HG03159 (cell line): ENCODE results near the gene TAF11L5.
"Not testable (repeated sequence)": the region's sequence is repeated elsewhere in the genome, so short reads cannot be mapped to it uniquely, and the experiment has no call there.

Experiments used
- ATAC-seq: cut with Tn5 transposase; IDR thresholded peaks from one replicate; pipeline ENCODE4 v1.9.1; 2021; ENCODE audit warnings: mild to moderate bottlenecking, moderate library complexity; ENCODE audit not compliant: unreplicated experiment

The TAF11L5 gene

GRCh38 chr5:17524935-17525334, at the start of gene TAF11L5:
Gene TAF11L5, plus strand, starts transcription at chr5:17525235.
- ATAC-seq: not testable (repeated sequence)

GRCh38 chr5:17477043-17477442, 48.0 kb upstream of the TAF11L5 start:
- no peak for ATAC-seq

- ATAC-seq: no peak
These were observed 47.3 kb upstream of the TAF11L5 start for GRCh38 chr5:17477573-17478265.

- ATAC-seq: no peak
These were observed 43.7 kb upstream of the TAF11L5 start for GRCh38 chr5:17481378-17481777.

DNA sequence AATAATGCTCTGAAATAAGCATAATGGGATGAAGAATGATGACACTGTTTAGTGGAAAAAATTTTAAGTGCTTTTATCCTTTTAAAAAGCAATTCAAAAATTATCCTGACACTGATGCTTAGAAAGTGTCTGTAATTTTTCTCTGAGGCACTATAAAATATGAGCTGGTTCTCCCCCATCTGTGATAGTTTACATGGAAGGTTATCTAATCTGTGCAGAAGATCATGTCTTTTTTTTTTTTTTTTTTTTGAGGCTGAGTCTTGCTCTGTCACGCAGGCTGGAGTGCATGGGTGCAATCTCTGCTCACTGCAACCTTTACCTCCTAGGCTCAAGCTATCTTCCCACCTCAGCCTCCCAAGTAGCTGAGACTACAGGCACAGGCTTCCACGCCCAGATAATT, 42.2 kb upstream of the TAF11L5 start:
- ATAC-seq: no peak

DNA sequence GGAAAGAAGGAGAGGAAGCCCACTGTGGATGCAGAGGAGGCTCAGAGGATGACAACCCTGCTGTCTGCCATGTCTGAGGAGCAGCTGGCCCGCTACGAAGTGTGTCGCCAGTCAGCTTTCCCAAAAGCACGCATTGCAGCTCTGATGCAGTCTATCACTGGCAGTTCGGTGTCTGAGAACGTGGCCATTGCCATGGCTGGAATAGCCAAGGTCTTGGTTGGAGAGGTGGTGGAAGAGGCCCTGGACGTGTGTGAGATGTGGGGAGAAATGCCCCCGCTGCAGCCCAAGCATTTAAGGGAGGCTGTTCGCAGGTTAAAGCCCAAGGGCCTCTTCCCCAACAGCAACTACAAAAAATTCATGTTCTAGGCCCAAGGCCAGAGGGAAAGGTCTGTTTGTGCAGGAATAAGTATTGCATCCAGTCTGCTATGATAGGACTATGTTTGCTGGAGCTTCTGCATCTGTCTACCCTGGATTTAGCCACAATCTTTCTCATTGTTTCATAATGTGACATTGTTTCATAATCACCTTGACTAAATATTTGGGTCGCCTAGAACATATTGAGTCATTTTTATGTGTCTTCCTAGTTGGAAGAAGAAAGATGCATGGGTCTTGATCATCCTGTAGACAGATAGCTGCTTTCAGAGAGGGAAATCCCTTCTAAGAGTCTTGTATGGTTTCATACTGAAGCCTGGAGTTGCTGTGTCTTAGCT, 38.4 kb upstream of the TAF11L5 start:
- ATAC-seq: not testable (repeated sequence)

GRCh38 chr5:17487174-17487512, 37.9 kb upstream of the TAF11L5 start:
- no peak for ATAC-seq

GRCh38 chr5:17491257-17491656, 33.8 kb upstream of the TAF11L5 start:
- ATAC-seq: not testable (repeated sequence)

- no peak for ATAC-seq
These were observed 32.3 kb upstream of the TAF11L5 start for GRCh38 chr5:17492770-17493169.

DNA sequence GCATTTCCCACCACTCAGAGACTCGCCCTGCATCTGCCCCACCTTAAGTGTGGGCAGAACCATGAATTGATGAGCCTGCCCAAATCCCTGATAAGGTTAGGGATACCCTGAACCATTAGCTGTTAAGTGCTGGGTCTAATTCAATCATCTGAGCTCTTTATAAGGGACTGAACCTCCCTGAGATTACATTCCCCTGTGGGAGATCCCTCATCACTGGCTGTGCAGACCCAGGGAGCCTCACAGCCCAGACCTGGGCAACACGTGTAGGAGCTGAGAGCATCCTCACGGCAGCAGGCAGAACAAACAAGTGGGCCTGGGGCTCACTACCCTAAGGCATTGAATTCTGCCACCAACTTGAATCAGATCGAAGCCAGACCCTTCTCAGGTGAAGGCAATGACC, 27.6 kb upstream of the TAF11L5 start:
- no peak for ATAC-seq

GRCh38 chr5:17497931-17498330, 27.1 kb upstream of the TAF11L5 start, which contains the start of gene TAF11L2:
Gene TAF11L2, plus strand, starts transcription at chr5:17498231.
- ATAC-seq: not testable (repeated sequence)

GRCh38 chr5:17511775-17512325, 13.2 kb upstream of the TAF11L5 start:
- no peak for ATAC-seq

- not testable (repeated sequence) for ATAC-seq
These were observed 7.5 kb upstream of the TAF11L5 start for GRCh38 chr5:17517526-17517925.

DNA sequence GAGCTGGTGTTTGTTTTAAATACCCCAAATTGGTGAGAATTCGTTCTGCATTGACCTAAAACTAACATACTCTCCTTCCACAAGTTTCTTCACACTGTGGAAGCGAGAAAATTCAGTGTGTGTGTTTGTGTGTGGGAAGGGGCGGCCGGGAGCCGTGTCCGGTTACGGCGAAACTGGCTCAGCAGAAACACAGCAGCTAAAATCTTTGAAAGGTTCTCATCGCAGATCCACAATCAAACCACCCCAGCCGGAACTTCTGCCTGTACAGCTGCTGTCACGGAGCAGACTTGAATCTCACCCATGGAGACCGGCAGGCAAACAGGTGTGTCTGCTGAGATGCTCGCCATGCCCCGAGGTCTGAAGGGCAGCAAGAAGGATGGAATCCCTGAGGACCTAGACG, 7.0 kb upstream of the TAF11L5 start, which contains the start of gene TAF11L3:
TAF11L3 (plus strand) TSS at position 301 of the 400 bp plus-strand sequence.
- not testable (repeated sequence) for ATAC-seq

- ATAC-seq: not testable (repeated sequence)
These were observed 5.5 kb upstream of the TAF11L5 start for GRCh38 chr5:17519508-17519907.

- not testable (repeated sequence) for ATAC-seq
These were observed 3.5 kb upstream of the TAF11L5 start, which contains the start of gene TAF11L4 for GRCh38 chr5:17521501-17521900. Gene TAF11L4, plus strand, starts transcription at chr5:17521801.

DNA sequence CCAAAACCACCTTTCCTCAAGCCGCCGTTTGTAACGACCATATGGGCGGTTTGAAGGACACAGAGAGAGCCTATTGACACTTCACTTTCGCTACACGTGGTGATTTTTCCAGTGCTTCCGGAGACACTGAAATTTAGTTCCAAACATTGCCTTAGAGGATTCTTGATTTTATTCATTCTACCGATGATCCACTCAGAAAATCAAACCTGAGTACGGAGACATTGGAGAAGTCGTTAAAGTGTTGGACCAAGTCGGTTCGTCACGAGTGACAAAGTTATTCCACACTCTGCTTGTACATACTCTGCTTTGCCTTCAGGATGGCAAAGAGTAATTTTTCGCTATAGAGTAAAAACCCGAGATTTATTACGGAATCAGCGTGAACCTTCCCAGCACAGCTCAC, 1.5 kb downstream of the TAF11L5 start:
- not testable (repeated sequence) for ATAC-seq

DNA sequence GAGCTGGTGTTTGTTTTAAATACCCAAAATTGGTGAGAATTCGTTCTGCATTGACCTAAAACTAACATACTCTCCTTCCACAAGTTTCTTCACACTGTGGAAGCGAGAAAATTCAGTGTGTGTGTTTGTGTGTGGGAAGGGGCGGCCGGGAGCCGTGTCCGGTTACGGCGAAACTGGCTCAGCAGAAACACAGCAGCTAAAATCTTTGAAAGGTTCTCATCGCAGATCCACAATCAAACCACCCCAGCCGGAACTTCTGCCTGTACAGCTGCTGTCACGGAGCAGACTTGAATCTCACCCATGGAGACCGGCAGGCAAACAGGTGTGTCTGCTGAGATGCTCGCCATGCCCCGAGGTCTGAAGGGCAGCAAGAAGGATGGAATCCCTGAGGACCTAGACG, 3.3 kb downstream of the TAF11L5 start, which contains the start of gene TAF11L6:
TAF11L6 (plus strand) TSS at position 301 of the 400 bp plus-strand sequence.
- not testable (repeated sequence) for ATAC-seq
